ENCODE data around the gene MMP21. TPM values are rescaled to one million over a fixed set of nuclear protein-coding genes. Genes with fewer than 3 reads are reported as not detected.

MMP21 gene
- total RNA-seq, 3 donors from 2014 or later, result 0.33 to 0.59 TPM; not detected in 1

DNA sequence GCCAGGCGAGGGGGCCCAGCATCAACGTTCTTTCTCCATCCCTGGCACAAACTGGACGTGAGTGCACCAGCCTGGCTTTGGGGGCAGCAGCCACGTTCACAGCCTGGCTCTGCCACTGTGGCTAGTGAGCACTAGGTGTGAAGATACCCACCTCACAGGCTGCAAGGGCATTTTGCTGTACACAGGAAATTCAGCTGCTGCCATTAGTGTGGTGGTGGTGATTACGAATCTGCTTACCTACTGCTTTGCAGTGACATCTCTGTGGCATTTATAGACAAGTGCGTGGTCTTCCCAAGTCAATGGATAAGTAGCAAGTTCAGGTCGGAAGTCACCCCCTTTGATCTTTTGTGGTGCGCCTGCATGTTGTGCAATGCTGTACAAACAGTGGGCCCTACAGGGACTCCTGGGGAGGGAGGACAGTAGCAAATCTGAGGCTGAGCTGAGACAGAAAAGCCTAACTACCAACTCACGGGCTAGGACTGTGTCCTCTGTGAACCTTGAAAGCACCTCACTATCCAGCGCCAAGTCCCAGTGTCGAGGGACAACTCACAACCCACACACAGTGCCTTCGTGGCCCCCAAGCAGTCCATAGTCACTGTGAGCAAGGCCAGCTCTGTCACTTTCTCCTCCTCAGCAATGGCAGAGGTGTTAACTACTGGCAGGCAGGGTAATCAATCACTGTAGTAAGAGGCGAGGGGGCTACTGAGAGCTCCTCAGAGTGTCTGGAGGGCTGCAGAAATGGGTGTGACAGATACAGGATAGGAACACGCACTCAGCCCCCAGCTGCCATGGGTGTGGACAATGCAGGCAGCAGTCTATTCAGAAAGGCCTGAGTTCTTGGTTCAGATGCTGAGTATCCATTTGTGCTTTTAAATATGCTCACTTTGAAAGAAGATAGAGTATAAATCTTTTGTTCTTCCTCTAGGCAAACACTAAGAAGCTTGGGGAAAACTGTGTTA lies 17.0 kb upstream of the MMP21 start:
- no peaks in the 10 kb centered on the region for H3K36me3 ChIP-seq
- TF ChIP-seq CTCF (IDR thresholded peaks at IDR 0.05) (no peak), POLR2AphosphoS5 (IDR thresholded peaks at IDR 0.05) (no peak), POLR2A (IDR thresholded peaks at IDR 0.05) (no peak)
- no peak for DNase-seq (ENCODE audit: low spot score in 2 of 2)
- no peak overlapping the region for H3K27ac ChIP-seq
- no peaks in the 10 kb centered on the region for H3K9me3 ChIP-seq
- no peaks in the 10 kb centered on the region for H3K4me1 ChIP-seq
- H3K27me3 ChIP-seq, result no peaks in the 10 kb centered on the region
- H3K4me3 ChIP-seq, result no peak overlapping the region
- intact Hi-C loops (cut with DNase I; ENCODE audit: low total_unique reads), result no loop called here

DNA sequence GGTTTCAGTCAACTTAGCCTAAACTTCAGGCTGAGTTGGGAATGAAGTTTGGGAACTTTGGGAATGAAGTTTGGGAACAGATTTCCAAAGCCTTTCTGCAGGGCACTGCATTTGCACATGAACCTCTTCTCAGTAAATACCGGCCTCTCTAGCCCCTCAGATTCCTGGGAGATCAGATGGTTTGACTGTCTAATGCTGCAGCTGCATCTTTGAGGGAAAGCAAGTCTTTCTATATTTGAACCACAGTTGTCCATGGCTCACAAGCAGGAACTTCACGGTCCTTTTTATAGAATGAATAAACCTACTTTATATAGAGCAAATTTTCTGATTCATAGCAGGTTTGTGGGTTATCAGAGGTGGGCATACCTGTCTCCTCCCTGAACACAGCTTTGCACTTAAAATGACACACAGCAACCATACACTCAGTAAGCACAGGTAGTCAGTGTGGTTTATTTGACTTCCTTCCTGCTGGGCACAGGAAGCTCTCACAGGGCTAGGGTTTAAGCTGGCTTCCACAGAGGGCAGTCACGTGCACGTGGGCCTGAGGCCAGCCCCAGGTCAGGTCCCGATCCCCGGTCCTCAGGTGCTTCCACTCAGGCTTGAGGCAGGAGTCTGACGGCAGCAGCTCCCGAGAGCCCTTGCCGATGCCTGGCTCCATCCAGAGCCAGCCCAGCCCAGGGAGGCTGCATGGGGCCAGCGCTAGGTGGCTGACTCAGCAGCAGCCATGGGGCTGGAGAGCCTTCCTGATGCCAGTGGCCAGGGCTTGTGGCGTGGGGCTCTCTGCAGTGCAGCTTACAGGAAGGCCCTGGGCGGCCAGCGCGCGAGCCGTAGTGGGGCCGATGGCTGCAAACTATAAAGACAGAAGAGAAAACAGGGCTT lies 12.8 kb upstream of the MMP21 start:
- DNase-seq (ENCODE audit: low spot score in 2 of 2), result no peak
- H3K27me3 ChIP-seq, result no peaks in the 10 kb centered on the region
- H3K9me3 ChIP-seq, result no peaks in the 10 kb centered on the region
- H3K27ac ChIP-seq, result no peak overlapping the region
- H3K4me1 ChIP-seq, result no peaks in the 10 kb centered on the region
- H3K4me3 ChIP-seq, result no peak overlapping the region
- no peaks in the 10 kb centered on the region for H3K36me3 ChIP-seq
- TF ChIP-seq CTCF (IDR thresholded peaks at IDR 0.05), result no peak
- no peak for TF ChIP-seq POLR2AphosphoS5 (IDR thresholded peaks at IDR 0.05)
- intact Hi-C loops (cut with DNase I; ENCODE audit: low total_unique reads), result no loop called here

DNA sequence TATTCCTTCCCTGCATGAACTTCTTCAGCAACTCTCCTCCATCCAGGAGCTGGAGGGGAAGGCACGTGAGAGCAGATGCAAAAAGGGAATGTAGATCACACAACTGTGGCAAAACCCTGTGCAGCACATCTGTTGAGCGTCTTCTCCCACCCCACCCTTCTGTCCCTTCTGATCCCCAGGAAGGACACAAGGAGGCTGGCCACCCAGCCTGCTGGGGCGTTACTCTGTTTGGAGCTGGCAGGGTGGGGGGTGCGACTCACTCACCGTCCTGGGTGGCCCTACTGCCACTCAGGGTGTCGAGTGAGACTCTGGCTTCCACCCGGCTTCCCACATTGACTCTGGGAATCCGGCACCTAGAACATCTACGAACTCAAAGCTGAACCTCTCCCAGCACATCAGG lies 10.2 kb upstream of the MMP21 start:
- no peak for TF ChIP-seq POLR2A (IDR thresholded peaks at IDR 0.05)
- no peak for TF ChIP-seq POLR2AphosphoS5 (IDR thresholded peaks at IDR 0.05)
- no peak for TF ChIP-seq CTCF (IDR thresholded peaks at IDR 0.05)
- Histone ChIP-seq H3K36me3 (no peaks in the 10 kb centered on the region), H3K27ac (no peak overlapping the region), H3K4me3 (no peak overlapping the region), H3K4me1 (no peaks in the 10 kb centered on the region), H3K9me3 (no peaks in the 10 kb centered on the region), H3K27me3 (no peaks in the 10 kb centered on the region)
- no peak for DNase-seq (ENCODE audit: low spot score in 2 of 2)
- intact Hi-C loops (cut with DNase I; ENCODE audit: low total_unique reads), result no loop called here

DNA sequence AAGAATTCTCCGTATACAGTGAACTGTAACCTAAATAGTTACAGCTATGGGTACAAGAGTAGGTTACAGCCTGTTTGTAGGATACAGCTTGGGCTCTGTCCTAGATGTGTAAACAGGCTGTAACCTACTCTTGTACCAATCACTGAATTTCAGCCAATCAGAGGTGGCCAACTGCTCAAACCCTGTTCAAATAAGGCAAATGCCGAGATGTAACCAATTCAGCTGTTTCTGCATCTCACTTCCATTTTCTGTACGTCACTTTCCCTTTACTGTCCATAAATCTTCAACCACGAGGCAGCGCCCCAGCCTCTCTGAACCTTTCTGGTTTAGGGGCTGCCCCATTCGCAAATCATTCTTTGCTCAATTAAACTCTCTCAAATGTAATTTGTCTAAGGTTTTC lies 8.3 kb upstream of the MMP21 start:
- DNase-seq (ENCODE audit: low spot score in 2 of 2), result no peak
- no peak overlapping the region for H3K27ac ChIP-seq
- no peaks in the 10 kb centered on the region for H3K4me1 ChIP-seq
- H3K4me3 ChIP-seq, result no peak overlapping the region
- no peaks in the 10 kb centered on the region for H3K27me3 ChIP-seq
- intact Hi-C loops (cut with DNase I; ENCODE audit: low total_unique reads), result no loop called here
- H3K36me3 ChIP-seq, result no peaks in the 10 kb centered on the region
- no peaks in the 10 kb centered on the region for H3K9me3 ChIP-seq
- TF ChIP-seq POLR2AphosphoS5 (IDR thresholded peaks at IDR 0.05) (no peak), CTCF (IDR thresholded peaks at IDR 0.05) (no peak), POLR2A (IDR thresholded peaks at IDR 0.05) (no peak)

GRCh38 chr10:125783408-125783807 lies 7.8 kb upstream of the MMP21 start:
- TF ChIP-seq POLR2A (IDR thresholded peaks at IDR 0.05), result no peak
- TF ChIP-seq POLR2AphosphoS5 (IDR thresholded peaks at IDR 0.05), result no peak
- no peak for TF ChIP-seq CTCF (IDR thresholded peaks at IDR 0.05)
- intact Hi-C loops (cut with DNase I; ENCODE audit: low total_unique reads), result no loop called here
- no peak overlapping the region for H3K27ac ChIP-seq
- H3K9me3 ChIP-seq, result no peaks in the 10 kb centered on the region
- no peak for DNase-seq (ENCODE audit: low spot score in 2 of 2)
- H3K4me1 ChIP-seq, result no peaks in the 10 kb centered on the region
- no peaks in the 10 kb centered on the region for H3K27me3 ChIP-seq
- no peaks in the 10 kb centered on the region for H3K36me3 ChIP-seq
- no peak overlapping the region for H3K4me3 ChIP-seq
